Measurements from ENCODE around the gene CA14. TPM values are rescaled to one million over a fixed set of nuclear protein-coding genes. Genes with fewer than 3 reads are reported as not detected.

The CA14 gene
- total and polyA plus RNA-seq, 9 of the 15 experiments (the other 6 are each of a cell fraction or from before 2014, with no cell fraction given) = 0.13 to 0.57 (median 0.26) TPM; not detected in 1

GRCh38 chr1:150283260-150283659 is 25.7 kb downstream of the CA14 start (continued):
- no peak for TF ChIP-seq ZBTB11 (CRISPR knock-in tag; IDR thresholded peaks at IDR 0.05)
- TF ChIP-seq SMAD2 (IDR thresholded peaks at IDR 0.05; ENCODE audit: low read depth, low read length) = no peak
- TF ChIP-seq HOMEZ (CRISPR knock-in tag; IDR thresholded peaks at IDR 0.05) = no peak
- no peak for TF ChIP-seq FOXA3 (CRISPR knock-in tag; conservative IDR thresholded peaks at IDR 0.05 in 1 of 2, IDR thresholded peaks at IDR 0.05 in 1 of 2)
- no peak for TF ChIP-seq XRCC4 (IDR thresholded peaks at IDR 0.05; ENCODE audit: extremely low read depth, insufficient read depth, insufficient read length)
- TF ChIP-seq ZNF133 (CRISPR knock-in tag; IDR thresholded peaks at IDR 0.05) = no peak
- TF ChIP-seq SRSF3 (IDR thresholded peaks at IDR 0.05; ENCODE audit: insufficient read depth, low read length) = no peak
- TF ChIP-seq TRIM24 (IDR thresholded peaks at IDR 0.05) = no peak
- TF ChIP-seq DDX20 (tag; IDR thresholded peaks at IDR 0.05; ENCODE audit: low read depth) = no peak
- no peak for TF ChIP-seq ZC3H11A (IDR thresholded peaks at IDR 0.05; ENCODE audit: low read depth, low read length)

All from K562 (cell line).